ENCODE results near the gene FAM47E.

DNA sequence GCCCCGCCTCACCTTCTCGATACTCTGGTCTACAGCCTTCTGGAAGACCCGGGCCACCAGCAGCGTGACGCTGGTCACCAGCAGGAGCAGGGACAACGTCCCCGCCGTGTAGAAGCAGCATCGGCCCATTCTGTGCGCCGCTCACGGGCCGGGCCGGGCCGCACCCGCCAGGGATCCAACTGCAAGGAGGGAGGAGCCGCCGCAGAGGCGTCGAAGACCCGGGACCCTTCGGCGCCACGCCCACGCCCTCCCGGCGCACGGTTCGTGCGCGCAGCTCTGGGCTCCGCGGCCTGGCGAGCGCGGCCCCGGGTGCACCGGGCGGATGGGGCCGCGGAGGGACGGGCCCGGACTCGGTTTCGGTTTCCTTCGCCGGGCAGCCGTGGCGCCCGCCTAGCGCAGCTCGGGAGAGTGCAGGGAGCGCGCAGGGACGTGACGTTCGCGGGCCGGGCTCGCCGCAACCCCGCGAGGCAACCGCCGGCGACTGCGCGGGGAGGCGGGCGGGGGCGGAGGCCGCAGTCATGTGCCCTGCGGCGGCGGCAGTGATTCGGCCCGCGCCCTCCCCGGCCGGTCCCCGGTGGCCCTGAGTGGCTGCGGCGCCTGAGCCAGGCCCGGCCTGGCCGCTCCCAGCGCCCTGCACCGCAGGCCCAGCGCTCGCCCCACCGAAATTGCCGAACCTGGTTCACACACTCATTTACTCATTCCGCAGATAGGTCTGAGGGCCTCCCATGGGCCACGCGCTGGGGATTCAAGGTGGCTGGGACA, 37.9 kb upstream of the FAM47E start, which contains the start of gene SCARB2:
- TF ChIP-seq, protein P1, sequence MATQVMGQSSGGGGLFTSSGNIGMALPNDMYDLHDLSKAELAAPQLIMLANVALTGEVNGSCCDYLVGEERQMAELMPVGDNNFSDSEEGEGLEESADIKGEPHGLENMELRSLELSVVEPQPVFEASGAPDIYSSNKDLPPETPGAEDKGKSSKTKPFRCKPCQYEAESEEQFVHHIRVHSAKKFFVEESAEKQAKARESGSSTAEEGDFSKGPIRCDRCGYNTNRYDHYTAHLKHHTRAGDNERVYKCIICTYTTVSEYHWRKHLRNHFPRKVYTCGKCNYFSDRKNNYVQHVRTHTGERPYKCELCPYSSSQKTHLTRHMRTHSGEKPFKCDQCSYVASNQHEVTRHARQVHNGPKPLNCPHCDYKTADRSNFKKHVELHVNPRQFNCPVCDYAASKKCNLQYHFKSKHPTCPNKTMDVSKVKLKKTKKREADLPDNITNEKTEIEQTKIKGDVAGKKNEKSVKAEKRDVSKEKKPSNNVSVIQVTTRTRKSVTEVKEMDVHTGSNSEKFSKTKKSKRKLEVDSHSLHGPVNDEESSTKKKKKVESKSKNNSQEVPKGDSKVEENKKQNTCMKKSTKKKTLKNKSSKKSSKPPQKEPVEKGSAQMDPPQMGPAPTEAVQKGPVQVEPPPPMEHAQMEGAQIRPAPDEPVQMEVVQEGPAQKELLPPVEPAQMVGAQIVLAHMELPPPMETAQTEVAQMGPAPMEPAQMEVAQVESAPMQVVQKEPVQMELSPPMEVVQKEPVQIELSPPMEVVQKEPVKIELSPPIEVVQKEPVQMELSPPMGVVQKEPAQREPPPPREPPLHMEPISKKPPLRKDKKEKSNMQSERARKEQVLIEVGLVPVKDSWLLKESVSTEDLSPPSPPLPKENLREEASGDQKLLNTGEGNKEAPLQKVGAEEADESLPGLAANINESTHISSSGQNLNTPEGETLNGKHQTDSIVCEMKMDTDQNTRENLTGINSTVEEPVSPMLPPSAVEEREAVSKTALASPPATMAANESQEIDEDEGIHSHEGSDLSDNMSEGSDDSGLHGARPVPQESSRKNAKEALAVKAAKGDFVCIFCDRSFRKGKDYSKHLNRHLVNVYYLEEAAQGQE (IDR thresholded peaks at IDR 0.05; ENCODE audit: borderline replicate concordance), result peak; percentile 65
- TF ChIP-seq, protein P1 (CRISPR knock-in tag; IDR thresholded peaks at IDR 0.05; ENCODE audit: low read depth), result no peak
- TF ChIP-seq, protein P2, sequence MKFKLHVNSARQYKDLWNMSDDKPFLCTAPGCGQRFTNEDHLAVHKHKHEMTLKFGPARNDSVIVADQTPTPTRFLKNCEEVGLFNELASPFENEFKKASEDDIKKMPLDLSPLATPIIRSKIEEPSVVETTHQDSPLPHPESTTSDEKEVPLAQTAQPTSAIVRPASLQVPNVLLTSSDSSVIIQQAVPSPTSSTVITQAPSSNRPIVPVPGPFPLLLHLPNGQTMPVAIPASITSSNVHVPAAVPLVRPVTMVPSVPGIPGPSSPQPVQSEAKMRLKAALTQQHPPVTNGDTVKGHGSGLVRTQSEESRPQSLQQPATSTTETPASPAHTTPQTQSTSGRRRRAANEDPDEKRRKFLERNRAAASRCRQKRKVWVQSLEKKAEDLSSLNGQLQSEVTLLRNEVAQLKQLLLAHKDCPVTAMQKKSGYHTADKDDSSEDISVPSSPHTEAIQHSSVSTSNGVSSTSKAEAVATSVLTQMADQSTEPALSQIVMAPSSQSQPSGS (CRISPR knock-in tag; IDR thresholded peaks at IDR 0.05), result no peak
